SK-N-SH treated with all-trans-retinoic acid at 6 μM for 48 hours (cell line): ENCODE results near the gene POP4.

Source experiments
- ARNTL ChIP-seq: fragments of 450-650 bp; formaldehyde crosslinking; IDR thresholded peaks from 2 replicates; pipeline ENCODE4 v1.5.0; 2020; ENCODE audit warnings: low read depth, mild to moderate bottlenecking, moderate library complexity, borderline replicate concordance
- SNAI2 ChIP-seq: fragments of 250-450 bp; sonication (Bioruptor Pico); IDR thresholded peaks from 2 replicates; pipeline ENCODE4 v1.5.0; 2020; ENCODE audit warnings: mild to moderate bottlenecking, moderate library complexity
- TOX ChIP-seq: fragments of 250-450 bp; sonication (Bioruptor Pico); IDR thresholded peaks from 2 replicates; pipeline ENCODE4 v1.8.0; 2021; ENCODE audit warnings: mild to moderate bottlenecking, moderate library complexity, borderline replicate concordance
- TF ChIP-seq, protein P1 (sequence below): fragments of 250-450 bp; sonication (Bioruptor Pico); IDR thresholded peaks from 2 replicates; pipeline ENCODE4 v1.5.1; 2021; ENCODE audit warnings: mild to moderate bottlenecking, moderate library complexity

DNA sequence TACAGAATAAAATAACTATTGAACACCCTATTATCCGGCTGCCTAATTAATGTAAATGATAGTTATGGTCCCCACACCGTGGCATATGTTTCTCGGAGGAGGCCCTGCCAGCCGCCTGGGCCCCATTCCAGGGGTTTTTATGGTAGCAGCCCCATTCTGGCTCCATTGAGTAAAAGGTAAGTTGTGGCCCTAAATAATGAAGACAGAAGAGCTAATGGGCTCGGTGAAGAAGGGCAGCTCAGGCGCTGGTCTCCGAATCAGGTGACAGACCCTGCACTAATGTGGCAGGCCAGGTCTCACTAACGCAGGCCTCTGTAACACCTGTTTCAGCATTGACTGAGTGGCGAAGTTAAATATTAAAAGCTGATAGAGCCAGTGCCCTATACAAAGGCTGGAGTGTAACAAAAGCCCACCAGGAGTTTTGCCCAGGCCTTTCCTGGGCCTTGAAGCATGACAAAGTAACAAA, 19.1 kb downstream of the POP4 start:
- TF ChIP-seq SNAI2 (CRISPR knock-in tag) (no peak), TOX (CRISPR knock-in tag) (no peak), ARNTL (CRISPR knock-in tag) (no peak)
- TF ChIP-seq, protein P1, sequence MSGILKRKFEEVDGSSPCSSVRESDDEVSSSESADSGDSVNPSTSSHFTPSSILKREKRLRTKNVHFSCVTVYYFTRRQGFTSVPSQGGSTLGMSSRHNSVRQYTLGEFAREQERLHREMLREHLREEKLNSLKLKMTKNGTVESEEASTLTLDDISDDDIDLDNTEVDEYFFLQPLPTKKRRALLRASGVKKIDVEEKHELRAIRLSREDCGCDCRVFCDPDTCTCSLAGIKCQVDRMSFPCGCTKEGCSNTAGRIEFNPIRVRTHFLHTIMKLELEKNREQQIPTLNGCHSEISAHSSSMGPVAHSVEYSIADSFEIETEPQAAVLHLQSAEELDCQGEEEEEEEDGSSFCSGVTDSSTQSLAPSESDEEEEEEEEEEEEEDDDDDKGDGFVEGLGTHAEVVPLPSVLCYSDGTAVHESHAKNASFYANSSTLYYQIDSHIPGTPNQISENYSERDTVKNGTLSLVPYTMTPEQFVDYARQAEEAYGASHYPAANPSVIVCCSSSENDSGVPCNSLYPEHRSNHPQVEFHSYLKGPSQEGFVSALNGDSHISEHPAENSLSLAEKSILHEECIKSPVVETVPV (CRISPR knock-in tag), result no peak
